ENCODE measurements around the gene FBXO33.
A peak's percentile ranks its signal among the peaks of the same experiment; 100 is the strongest.

FBXO33 gene

DNA sequence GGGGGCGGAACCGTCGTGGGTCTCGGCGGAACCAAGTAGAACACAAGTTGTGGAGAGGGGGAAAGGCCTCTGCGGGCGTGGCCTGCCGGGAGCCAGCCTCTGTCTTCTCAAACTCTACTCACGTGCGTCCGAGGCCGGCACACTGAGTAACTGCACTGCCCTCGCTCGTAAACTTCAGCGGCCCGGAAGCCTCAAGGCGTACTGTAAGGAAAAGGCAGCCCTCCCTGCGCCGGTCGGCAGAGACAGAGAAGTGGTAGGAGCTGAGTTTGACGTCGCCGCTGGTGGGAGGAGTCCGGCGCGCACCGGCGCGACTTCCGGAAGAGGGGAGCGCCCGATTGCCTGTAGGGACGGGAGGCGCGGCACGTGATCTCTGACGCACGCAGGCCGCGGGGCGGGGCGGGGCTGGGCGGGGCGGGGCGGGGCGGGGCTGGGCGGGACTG lies at the start of gene FBXO33:
Gene FBXO33 (minus strand): TSS at position 255 of the 440 bp plus-strand sequence. CDS start 271 bp downstream, outside the sequence.
- DNase-seq, result peak; percentile 95

- DNase-seq, result no peak
Observed at GRCh38 chr14:39474416-39474911, 42.2 kb upstream of the FBXO33 start.

GRCh38 chr14:39472078-39472477 lies 39.8 kb upstream of the FBXO33 start:
- DNase-seq, result no peak

GRCh38 chr14:39469094-39469710 lies 37.0 kb upstream of the FBXO33 start:
- DNase-seq, result no peak

- peak; percentile 21 for DNase-seq
Observed at GRCh38 chr14:39467889-39468524, 35.8 kb upstream of the FBXO33 start.

DNA sequence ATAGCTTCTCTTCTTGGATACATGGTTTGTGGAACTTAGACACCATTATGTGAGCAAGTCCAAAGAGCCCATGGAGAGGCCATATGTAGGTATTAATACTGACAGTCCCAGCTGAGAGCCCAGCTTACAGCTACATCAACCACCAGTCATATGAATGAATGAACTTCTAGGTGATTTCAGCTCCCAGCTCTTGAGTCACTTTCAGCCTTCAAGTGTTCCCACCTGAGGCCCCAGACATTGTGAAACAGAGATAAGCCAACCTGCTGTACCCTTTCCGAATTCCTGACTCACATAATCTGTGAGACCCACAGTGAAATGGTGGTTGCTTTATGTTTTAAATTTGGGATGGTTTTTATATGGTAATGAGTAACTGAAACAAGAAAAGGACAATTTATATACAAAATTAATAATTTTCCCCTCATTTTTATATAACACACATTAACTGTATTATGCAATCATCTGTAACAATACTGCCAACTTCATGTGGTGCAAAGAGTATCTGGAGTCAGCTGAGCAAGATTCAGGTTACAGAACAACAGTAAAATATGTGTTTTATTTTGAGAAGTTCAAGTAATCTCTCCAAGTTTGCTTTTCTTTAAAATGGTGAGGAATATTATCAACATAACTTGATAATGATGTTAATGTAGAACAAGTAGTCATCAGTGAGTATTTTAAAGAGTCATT lies 27.7 kb upstream of the FBXO33 start:
- no peak for DNase-seq

GRCh38 chr14:39456702-39457250 lies 24.5 kb upstream of the FBXO33 start:
- DNase-seq, result no peak

DNA sequence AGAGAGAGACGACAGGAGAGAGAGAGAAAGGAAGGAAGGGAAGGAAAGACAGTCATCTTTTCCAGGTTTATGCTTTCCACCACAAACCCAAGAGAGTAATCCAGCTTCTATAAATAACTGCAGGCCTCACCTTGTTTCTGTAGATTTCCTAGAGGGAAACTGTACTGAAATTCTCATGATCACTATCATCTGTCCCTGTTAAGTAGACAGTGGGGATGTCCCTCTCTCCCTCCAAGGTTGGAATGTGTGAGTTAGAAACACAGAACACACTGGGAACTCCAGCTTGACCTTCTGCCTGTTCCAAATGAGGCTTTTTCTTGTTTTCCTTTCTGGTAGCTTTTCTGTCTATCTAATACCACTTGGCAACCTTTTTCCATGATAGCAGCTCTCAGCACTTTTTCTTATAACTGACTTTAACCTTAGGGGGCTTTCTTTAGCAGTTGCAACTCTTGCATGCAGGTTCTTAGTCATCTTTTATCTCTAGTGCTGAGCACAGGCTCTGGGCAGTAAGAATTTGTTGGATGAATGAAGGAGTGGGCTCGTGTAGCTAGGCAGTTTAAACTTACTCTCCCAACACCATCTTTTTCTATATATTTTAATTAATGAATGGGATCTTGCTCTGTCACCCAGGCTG lies 22.8 kb upstream of the FBXO33 start:
- no peak for DNase-seq

DNA sequence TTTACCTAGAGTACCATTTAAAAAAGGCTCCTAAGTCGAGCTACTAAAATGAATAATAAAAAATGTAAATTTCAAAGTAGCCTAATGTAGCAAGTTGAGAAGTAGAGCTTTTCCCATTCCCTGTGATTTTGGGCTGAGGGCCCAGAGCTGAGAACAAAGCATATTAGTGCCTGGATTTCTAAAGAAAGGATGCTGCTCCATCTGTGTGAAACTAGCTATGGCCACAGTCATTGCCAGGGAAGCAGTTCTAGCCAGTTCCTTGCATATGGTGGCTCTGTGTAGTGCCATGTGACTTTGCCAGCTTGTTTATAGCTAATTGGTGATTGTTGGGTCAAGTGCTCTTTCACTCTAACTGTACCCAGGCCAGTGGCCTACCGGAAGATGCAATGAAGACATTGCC lies 20.4 kb upstream of the FBXO33 start:
- no peak for DNase-seq

- DNase-seq, result no peak
Observed at GRCh38 chr14:39451811-39452210, 19.6 kb upstream of the FBXO33 start.

- no peak for DNase-seq
Observed at GRCh38 chr14:39447175-39447661, 15.0 kb upstream of the FBXO33 start.

GRCh38 chr14:39446131-39446744 lies 14.0 kb upstream of the FBXO33 start:
- no peak for DNase-seq

- no peak for DNase-seq
Observed at GRCh38 chr14:39442293-39442692, 10.1 kb upstream of the FBXO33 start.

GRCh38 chr14:39441805-39442204 lies 9.6 kb upstream of the FBXO33 start:
- DNase-seq, result no peak

DNA sequence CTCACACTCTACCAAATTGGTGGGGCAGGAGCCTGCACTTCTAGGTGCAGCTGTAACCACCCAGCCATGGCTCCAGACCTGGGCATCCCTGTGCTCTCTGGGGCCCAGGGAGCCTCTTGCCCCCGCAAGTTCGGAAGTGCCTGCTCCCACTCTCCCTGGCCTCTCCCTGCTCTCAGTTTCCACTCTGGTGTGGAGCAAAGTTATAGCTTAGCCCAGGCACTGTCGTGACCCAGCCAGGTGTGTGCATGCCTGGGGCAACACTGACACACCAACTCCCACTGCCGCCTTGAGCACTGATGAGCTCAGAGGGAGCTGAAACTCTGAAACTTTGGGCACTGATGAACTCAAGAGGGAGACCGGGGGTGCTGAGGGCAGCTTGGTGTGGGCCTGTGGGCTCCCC lies 8.7 kb upstream of the FBXO33 start:
- DNase-seq, result no peak

GRCh38 chr14:39435241-39435640 lies 3.0 kb upstream of the FBXO33 start:
- DNase-seq, result no peak

GRCh38 chr14:39434401-39434800 lies 2.2 kb upstream of the FBXO33 start:
- DNase-seq, result no peak

DNA sequence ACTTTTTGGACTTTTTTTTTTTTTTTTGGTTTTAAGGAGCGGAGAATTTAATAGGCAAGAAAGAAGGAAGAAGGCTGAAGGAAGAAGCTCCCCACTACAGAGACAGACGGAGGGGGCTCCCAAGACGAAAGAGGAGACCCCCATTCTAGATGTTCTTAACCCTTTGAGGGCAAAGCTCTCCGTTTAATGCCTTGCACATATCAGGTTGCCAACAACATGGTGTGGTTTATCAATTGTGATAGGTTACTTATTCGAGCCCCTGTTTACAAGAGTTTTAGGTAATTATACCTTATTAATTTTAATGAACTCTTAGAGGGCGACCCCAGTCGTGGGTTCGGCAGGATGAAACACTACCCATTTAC lies 1.2 kb upstream of the FBXO33 start:
- DNase-seq, result no peak

GRCh38 chr14:39432619-39433451 lies 602 bp upstream of the FBXO33 start:
- peak; percentile 71 for DNase-seq

DNA sequence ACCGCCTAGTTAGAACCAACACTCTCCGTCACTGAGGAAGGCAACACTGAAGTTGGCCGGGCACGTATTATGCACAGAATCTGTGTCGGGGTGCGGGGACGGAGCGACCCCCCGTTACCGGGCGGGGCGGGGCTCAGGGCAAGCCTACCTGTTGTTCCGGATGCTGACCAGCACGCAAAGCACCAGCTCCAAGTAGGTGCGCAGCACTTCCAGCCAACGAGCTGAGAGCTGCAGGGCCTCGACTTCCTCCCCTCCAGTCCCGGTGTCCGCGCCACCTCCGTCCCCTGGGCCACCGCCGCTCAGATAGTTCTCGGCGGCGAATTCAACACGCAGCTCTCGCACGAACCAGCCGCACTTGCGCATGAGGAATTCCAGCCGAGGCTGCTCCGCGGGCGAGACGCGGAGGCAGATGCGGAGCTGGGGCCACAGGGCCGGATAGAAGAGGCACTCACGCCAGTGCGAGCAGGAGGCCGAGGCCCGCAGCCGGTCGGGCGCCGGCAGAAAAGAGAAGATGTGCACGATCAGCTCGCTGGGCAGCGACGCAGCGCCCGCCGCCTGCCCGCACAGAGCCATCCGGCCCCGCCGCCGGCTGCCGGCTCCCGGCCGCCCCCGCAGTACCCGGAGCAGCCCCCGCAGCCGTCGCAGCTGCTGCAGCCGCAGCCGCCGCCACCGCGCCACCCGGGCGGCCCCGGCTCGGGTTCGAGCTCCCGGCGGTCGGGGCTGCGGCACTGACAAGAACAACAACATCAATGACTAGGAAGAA lies 636 bp downstream of the FBXO33 start:
- DNase-seq, result peak; percentile 40
